Activated naive CD8-positive, alpha-beta T cell (primary cell): ENCODE measurements around the gene ARHGAP22.

Experiments used
- H3K27ac Mint-ChIP-seq: one replicate; pipeline ENCODE4 v1.8.0; 2021; ENCODE audit warnings: mixed read lengths
- H3K27me3 Mint-ChIP-seq: one replicate; pipeline ENCODE4 v1.8.0; 2021; ENCODE audit warnings: mixed read lengths
- H3K36me3 Mint-ChIP-seq: one replicate; pipeline ENCODE4 v1.8.0; 2021; ENCODE audit warnings: mixed read lengths
- H3K4me1 Mint-ChIP-seq: one replicate; pipeline ENCODE4 v1.8.0; 2021; ENCODE audit warnings: low read depth, mixed read lengths
- H3K4me3 Mint-ChIP-seq: one replicate; pipeline ENCODE4 v1.8.0; 2021; ENCODE audit warnings: mild to moderate bottlenecking, mixed read lengths
- H3K9me3 Mint-ChIP-seq: one replicate; pipeline ENCODE4 v1.8.0; 2021; ENCODE audit warnings: low read depth, mixed read lengths

ARHGAP22 gene

GRCh38 chr10:48458662-48459048 is 146.2 kb downstream of the ARHGAP22 start:
- Mint-ChIP-seq H3K27ac (no peak overlapping the region), H3K9me3 (no peaks in the 10 kb centered on the region), H3K36me3 (no peaks in the 10 kb centered on the region), H3K27me3 (no peaks in the 10 kb centered on the region), H3K4me3 (no peak overlapping the region), H3K4me1 (no peaks in the 10 kb centered on the region)

DNA sequence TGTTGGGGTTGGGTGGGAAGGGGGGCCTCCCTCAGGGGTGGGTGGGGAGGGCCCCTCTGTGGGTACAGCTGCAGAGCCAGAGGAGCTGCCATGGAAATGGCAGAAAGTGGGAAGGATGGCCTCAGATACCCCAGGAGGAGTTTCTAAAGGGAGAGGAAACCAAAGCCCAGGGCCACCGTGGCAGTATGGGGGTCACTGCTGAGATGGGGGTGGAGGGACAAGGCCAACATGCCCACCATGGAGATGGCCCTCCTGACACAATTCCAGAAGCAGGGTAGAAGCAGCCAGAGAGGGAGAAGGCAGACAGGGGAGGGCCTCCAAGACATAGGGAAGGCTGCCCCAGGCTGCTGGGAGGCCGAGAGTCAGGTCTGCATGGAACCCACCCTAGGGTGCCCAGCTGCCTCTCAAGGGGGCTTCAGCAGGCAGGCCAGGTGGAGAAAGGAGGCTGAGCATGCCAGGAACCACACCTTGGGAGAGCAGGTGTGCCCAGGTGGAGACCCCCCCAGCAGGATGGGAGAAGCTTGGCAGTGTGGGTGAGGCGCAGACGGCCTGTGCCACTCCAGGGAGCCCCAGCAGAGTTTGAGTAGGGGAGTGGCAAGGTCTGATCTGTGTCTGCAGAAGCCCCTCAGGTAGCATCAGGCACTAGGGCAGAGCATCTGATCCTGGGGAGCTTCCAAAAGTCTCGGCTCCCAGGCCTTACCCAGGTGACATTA is 146.8 kb downstream of the ARHGAP22 start:
- Mint-ChIP-seq H3K27me3 (no peaks in the 10 kb centered on the region), H3K9me3 (no peaks in the 10 kb centered on the region), H3K27ac (no peak overlapping the region), H3K4me1 (no peaks in the 10 kb centered on the region), H3K36me3 (no peaks in the 10 kb centered on the region), H3K4me3 (no peak overlapping the region)

GRCh38 chr10:48456808-48457761 is 147.8 kb downstream of the ARHGAP22 start:
- Mint-ChIP-seq H3K4me3 (no peak overlapping the region), H3K27ac (no peak overlapping the region), H3K9me3 (no peaks in the 10 kb centered on the region), H3K4me1 (no peaks in the 10 kb centered on the region), H3K27me3 (no peaks in the 10 kb centered on the region), H3K36me3 (no peaks in the 10 kb centered on the region)

GRCh38 chr10:48456361-48456804 is 148.5 kb downstream of the ARHGAP22 start:
- no peaks in the 10 kb centered on the region for H3K36me3 Mint-ChIP-seq
- no peaks in the 10 kb centered on the region for H3K9me3 Mint-ChIP-seq
- H3K27me3 Mint-ChIP-seq, result no peaks in the 10 kb centered on the region
- no peaks in the 10 kb centered on the region for H3K4me1 Mint-ChIP-seq
- no peak overlapping the region for H3K4me3 Mint-ChIP-seq
- H3K27ac Mint-ChIP-seq, result no peak overlapping the region

DNA sequence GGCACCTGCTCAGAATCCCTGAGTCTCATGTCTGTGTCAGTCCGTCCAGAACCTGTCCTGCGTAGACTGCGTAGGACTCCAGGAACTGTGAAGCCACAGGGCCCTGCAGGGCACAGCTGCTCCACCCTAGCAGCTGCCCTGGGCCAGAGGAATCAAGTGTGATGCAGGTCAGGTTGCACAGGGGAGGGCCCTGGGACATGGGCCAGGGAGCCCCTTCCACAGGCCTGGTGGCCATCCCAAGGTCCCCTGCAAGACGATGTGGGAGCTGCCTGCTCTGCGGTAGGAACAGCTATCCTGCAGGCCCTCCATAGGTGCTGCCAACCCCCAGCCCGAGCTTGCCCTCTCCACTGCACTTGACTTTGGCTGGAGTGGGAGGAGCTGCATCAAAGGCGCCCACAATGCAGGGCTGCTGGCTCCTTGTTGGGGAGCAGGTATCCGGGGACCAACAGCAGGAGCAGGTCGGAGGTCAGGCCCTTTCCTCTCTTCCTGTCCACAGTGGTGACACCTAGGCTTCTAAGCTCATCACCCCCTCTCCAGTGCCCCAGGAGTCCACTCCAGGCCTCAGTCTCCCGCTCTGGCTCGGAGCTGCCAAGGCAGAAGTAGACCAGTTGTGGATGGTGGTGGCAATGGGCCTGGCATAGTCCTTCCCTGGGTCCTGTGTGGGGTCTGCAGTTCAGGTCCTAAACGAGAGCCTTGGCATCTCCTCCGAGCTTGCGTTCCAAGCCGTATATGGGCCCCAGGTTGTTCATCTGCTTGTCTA is 149.3 kb downstream of the ARHGAP22 start:
- no peaks in the 10 kb centered on the region for H3K36me3 Mint-ChIP-seq
- H3K4me1 Mint-ChIP-seq, result no peaks in the 10 kb centered on the region
- no peaks in the 10 kb centered on the region for H3K27me3 Mint-ChIP-seq
- H3K4me3 Mint-ChIP-seq, result no peak overlapping the region
- H3K27ac Mint-ChIP-seq, result no peak overlapping the region
- no peaks in the 10 kb centered on the region for H3K9me3 Mint-ChIP-seq

- no peaks in the 10 kb centered on the region for H3K27me3 Mint-ChIP-seq
- H3K27ac Mint-ChIP-seq, result no peak overlapping the region
- no peaks in the 10 kb centered on the region for H3K9me3 Mint-ChIP-seq
- no peaks in the 10 kb centered on the region for H3K36me3 Mint-ChIP-seq
- no peak overlapping the region for H3K4me3 Mint-ChIP-seq
- H3K4me1 Mint-ChIP-seq, result no peaks in the 10 kb centered on the region
Measured at GRCh38 chr10:48455055-48455391, 149.8 kb downstream of the ARHGAP22 start.

DNA sequence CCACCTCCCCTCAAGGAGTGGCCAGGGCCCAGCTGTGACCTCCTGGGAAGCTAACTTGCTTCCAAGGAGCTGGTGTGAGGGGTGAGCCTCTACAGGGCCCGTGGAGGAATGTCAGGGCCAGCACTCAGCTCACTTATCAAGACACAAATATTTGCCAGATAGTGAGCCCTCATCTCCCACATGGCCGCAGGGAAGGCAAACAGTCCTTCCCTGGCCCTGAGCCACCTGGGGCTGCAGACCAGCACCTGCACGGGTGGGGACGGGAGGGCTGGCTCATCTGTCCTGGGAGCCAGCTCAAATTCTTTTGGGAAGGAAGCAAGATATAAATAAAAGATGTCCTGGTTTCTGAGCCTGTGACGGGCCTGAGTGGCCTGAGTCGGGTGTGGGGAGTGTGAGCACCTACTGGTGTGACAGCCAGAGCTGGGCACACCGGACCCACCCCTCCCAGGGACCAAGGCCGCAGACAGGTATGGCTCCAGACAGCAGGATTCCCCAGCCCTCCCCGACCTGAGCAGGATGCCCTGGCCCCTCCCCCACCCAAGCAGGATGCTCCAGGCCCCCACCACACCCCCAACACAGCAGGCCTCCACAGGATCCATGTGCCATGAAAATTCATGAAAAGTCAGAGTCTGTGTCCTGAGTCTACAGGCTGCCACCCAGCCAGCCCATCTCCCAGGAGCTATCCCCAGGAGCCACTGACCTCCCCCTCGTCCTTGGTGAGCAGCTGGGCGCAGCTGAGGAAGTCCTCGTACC is 150.4 kb downstream of the ARHGAP22 start:
- no peaks in the 10 kb centered on the region for H3K9me3 Mint-ChIP-seq

DNA sequence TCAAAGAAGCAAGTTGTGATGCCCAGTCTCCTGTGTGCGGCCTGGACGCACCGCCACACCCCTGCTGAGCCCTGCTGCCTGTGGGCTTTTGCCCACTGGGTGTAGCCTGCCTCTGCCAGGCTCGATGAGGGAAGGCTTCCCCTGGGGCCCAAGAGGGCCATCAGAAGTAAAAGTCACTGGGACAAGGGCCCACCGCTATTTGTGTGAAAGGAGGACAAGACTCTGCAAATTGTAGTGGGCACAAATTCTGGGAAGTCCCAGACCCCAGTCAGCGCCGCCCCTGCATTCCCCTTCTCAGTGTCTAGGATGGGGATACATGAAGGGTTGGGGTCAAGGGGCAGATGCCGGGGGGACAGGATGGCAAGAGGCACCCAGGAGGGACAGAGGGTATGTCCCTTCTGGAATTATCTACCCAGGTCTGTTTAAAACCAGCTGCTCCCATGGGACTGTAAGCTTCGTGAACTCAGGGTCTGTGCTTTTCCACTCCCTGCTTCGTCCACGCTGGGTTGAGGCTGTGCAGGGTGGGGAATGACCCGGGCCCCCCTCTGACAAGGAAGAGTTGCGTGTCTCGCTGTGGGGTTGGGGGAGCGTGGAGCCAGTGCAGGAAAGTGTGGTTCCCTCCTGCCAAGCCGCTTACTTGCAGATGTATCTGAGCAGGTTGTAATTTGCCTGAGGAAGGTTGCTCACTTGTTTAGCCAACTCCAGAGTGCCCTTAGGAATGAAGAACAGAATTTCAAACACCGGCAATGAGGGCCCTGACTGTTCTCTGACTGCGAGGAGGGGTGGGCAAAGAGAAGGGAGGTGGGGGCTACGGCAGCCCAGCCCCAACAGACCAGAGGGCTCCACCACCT is 151.2 kb downstream of the ARHGAP22 start:
- H3K36me3 Mint-ChIP-seq, result no peaks in the 10 kb centered on the region
- H3K4me3 Mint-ChIP-seq, result no peak overlapping the region
- H3K4me1 Mint-ChIP-seq, result no peaks in the 10 kb centered on the region
- H3K27me3 Mint-ChIP-seq, result no peaks in the 10 kb centered on the region
- no peak overlapping the region for H3K27ac Mint-ChIP-seq
- H3K9me3 Mint-ChIP-seq, result no peaks in the 10 kb centered on the region

More for the DNA sequence above, 150.4 kb downstream of the ARHGAP22 start:
- Mint-ChIP-seq H3K4me3 (no peak overlapping the region), H3K27ac (no peak overlapping the region), H3K36me3 (no peaks in the 10 kb centered on the region), H3K27me3 (no peaks in the 10 kb centered on the region), H3K4me1 (no peaks in the 10 kb centered on the region)

DNA sequence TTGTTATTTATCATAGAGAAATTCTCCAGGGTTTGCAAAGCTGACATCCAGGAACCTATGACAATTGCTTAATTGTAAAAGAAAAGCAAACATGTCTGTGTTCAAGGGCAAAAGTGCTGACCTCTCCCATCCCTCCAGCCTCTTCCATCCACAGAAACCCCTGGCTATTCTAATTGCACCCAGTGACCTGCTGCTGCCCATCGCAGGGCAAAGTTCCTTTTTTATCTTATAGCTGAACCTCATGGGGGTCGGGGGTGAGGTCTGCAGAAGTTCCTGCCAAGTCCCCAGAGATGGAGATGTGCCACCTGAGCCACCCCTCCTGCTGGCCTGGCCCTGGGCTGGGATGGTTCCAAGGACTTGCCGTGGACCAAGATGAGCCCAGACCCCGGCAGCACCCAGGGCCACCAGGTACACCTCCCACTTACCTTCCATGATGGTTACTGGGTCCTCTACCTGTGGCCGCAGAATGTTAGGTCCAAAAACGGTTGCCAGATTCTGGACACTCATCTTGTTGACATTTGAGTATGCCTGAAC is 151.9 kb downstream of the ARHGAP22 start:
- Mint-ChIP-seq H3K27me3 (no peaks in the 10 kb centered on the region), H3K4me3 (no peak overlapping the region), H3K27ac (no peak overlapping the region), H3K4me1 (no peaks in the 10 kb centered on the region), H3K9me3 (no peaks in the 10 kb centered on the region), H3K36me3 (no peaks in the 10 kb centered on the region)

DNA sequence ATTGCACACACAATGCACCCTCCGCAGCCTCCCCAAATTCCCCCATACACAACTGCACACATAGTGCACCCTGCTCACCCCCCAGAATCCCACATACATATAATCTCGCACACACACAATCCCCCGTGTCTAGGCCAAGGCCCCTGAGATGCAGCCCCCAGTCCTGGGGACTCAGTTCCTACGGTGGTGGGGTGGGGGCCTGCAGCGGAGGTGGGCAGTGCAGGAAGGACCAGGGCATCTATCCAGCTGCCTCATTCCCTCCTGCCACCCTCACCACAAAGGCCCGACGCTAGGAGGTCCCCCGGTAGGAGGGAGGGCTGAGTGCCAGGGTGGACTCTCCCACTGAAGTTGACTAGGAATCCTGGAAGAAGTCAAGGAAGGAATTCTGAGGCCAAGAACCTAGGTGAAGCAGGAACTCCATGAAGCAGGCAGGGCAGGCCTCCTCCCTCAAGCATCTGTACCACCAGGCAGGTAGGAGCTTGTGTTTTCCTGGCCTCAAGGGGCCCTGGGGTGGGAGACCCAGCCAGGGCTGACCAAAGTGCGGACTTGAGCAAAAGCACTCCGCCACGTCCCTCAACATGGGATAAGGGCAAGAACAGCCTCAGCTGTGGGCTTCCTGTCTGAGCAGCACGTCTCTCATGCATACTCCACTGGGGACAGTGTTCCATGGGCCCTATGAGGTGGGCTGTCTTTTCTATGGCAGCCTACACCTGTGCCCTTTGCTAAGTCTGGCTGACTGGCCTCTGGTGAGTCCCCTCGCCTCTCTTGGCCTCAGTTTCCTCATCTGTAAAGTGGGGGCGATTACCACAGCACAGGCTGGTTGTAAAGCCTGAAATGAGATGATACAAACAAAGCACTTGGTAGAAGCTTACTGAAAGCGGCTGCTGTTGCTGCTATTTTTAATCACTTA is 152.6 kb downstream of the ARHGAP22 start:
- Mint-ChIP-seq H3K9me3 (no peaks in the 10 kb centered on the region), H3K4me3 (no peak overlapping the region), H3K4me1 (no peaks in the 10 kb centered on the region)

DNA sequence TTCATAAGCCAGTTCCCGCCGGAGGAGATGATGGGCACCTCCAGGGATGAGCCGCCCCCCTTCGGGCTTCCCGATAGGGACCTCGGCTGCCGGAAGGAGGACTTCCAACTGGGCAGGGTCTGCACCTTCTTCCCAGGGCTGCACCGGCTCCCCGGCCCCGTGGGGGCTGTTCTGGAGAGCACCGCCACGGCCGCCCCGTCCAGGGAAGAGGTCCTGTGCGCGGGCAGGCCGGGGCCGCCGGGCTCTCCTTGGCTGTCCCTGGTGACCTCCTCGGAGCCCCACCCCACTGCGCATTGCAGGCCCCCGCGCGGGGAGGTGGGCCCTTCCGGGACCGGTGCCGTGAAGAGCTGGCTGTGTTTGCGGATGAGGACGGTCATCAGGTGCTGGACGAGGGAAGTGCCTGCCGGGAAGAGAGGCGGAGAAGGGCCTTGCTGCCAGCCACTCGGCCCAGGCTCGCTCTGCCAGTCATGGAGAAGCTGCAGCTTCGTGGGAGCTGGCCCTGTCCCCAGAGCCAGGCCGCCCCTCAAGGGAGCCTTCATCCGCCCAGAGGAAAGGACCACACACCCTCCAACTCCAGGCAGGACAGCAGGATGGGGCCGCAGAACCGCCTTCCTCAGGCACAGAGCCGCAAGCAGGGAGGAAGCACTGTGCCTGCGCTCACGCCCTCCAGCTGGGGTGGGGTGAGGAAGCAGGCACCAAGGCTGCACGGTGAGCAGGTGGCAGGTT is 154.0 kb downstream of the ARHGAP22 start:
- Mint-ChIP-seq H3K4me1 (no peaks in the 10 kb centered on the region), H3K27me3 (no peaks in the 10 kb centered on the region), H3K27ac (no peak overlapping the region), H3K9me3 (no peaks in the 10 kb centered on the region), H3K4me3 (no peak overlapping the region), H3K36me3 (no peaks in the 10 kb centered on the region)

More for the DNA sequence above, 152.6 kb downstream of the ARHGAP22 start:
- Mint-ChIP-seq H3K27ac (no peak overlapping the region), H3K27me3 (no peaks in the 10 kb centered on the region), H3K36me3 (no peaks in the 10 kb centered on the region)

GRCh38 chr10:48450233-48450740 is 154.6 kb downstream of the ARHGAP22 start:
- H3K4me1 Mint-ChIP-seq, result no peaks in the 10 kb centered on the region
- no peaks in the 10 kb centered on the region for H3K36me3 Mint-ChIP-seq
- no peaks in the 10 kb centered on the region for H3K9me3 Mint-ChIP-seq
- H3K27me3 Mint-ChIP-seq, result no peaks in the 10 kb centered on the region
- no peak overlapping the region for H3K27ac Mint-ChIP-seq
- H3K4me3 Mint-ChIP-seq, result no peak overlapping the region
